ENCODE results near the gene FFAR4.

Gene FFAR4

DNA sequence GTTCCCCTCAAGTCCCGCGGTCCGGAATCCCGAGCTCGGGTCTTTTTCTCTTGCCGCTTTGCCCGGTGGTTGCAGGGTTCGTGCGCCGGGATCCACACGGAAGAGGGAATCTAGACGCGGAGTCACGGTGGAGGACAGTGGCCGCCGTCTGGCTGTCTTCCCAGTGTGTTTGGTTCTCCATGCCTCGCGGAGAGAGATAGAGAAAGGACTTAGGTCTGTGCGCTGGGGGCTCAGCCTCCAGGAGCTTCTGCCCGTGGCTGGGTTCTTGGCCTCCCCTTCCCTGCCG, 1.6 kb downstream of the FFAR4 start:
- Histone ChIP-seq H3K4me3 (peak overlapping the region in 1 of 7 experiments; percentile 24), H3K27ac (peak overlapping the region in 1 of 21 experiments; percentile 23)

DNA sequence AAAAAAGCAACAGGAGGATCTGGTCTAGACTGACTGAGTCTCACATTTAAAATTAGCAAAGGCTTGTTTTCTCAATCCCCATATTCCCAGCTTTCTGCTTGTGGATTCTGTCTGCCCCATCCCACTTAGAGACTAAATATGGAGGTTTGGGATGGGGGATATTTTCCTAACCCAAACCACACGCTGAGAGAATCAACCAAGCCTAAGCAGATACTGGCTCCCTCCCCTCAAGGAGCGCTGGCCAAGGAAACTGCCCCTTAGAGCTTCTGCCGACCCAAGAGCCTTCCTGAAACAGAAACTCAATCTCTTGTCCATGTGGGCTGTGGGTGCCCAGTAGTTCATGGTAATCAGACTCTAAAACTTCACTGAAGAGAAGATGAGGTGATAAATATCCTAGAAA, 3.9 kb downstream of the FFAR4 start:
- Histone ChIP-seq H3K27ac (no peak overlapping the region), H3K4me3 (no peak overlapping the region)

DNA sequence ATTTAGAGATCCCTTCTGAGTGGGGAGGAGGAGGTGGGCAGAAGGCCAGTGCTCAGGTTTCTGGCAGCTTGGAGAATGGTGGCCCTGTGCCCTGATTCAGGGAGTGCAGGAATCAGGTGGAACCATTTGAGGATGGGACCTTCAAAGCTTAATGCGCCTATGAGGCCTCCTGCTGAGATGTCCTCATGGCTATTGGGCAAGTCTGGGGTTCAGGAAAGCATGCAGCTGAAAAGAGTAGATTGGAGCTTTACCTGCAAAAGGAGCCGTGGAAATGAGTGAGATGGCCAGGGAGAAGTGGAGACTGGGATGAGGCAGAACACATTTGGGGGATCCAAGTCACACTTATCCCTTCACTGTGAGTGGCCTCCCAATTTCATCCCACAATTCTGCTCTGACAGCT, 6.1 kb downstream of the FFAR4 start:
- Histone ChIP-seq H3K27ac (no peak overlapping the region), H3K4me3 (no peak overlapping the region)

DNA sequence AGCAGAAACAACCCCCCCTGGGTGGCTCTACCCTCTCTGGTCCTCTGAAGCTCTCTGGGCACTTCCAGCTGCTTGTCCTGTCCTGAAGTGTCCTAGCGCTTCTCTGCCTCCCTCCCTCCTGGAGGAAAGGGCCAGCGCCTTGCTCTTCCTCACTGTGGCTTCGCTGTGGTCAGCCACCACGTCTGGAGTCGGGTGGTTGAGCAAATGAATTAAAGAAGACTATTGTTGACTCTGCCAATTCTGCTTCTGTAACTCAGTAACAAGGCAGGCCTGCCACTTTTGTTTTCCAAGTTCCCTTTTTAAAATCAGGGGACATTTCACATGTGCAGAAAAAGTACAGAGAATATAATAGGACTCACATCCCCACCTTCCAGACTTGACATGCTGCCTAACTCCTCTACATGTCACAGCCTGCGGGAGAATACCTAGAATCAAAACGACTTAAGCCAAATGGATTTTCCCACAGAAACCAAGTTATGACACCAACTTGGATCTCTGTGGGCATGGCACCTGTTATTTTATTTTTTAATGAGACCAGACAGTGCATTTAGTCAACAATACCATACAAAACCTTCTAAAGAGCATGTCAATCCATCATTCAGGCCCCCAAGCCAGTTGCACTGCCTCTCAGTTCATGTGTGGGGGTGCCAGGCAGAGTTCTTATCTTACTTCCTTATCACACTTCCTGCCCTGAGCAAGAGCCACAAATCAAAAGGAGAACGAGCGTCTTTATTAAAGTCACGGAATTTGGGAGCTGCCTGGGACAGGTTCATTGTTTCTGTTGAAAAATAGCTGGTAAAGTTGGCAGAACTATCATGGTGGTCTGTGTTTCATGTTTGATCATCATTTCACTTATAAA, 6.8 kb downstream of the FFAR4 start:
- Histone ChIP-seq H3K4me3 (no peak overlapping the region), H3K27ac (no peak overlapping the region)

DNA sequence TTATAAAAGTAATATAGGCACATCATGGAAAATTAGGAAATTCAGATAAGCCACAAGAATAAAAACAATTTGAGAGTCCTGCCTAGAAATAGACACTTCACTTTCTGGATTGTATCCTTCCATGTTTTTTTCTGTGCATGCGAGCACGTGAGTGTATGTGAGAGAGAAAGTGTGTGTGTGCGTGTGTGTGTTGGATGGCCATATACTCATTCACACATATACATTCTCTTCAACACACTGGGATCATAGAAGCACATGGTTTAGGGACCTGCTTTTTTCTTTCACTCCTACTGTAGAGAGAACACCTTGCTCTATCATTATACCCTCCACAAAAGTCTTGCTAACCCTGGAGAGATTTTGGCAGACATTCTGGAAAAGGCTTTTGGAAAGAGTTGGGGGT, 7.5 kb downstream of the FFAR4 start:
- Histone ChIP-seq H3K4me3 (no peak overlapping the region), H3K27ac (no peak overlapping the region)

DNA sequence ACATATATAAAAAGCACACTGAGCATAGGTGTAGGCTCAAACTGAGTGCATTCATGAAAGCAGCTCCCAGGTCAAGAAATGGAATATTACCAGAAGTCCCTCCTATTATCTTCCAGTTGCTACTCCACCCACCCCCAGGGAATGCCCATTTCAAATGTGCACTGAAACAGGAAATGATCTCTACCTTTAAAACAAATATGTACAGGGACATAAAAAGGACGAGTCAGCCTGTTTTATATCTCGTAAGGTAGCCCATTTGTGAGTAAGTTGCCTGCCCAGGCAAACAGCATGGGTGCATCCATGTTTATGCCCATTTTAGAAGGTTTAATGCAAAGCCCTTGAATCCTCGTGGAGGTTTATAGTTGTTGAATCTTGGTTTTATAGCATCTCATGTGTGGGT, 10.4 kb downstream of the FFAR4 start:
- Histone ChIP-seq H3K27ac (no peak overlapping the region), H3K4me3 (no peak overlapping the region)

DNA sequence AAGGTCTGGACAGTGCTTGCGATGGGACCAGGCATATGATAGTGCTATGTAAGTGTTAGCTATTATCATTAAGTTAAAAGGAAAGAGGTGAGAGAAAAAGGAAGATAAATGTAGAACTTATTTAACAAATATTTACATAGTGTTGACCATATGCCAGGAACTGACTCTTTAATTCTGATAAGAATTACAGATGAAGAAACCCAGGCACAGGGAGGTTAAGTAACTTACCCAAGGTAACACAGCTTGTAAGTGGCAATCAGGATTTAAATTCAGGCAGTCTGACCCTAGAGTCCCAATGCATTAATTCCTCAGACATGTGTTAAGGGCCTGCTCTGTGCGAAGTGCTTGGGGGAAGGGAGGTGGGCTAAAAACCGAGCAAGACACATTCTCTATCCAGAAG, 11.1 kb downstream of the FFAR4 start:
- no peak overlapping the region for H3K4me3 ChIP-seq
- no peak overlapping the region for H3K27ac ChIP-seq

DNA sequence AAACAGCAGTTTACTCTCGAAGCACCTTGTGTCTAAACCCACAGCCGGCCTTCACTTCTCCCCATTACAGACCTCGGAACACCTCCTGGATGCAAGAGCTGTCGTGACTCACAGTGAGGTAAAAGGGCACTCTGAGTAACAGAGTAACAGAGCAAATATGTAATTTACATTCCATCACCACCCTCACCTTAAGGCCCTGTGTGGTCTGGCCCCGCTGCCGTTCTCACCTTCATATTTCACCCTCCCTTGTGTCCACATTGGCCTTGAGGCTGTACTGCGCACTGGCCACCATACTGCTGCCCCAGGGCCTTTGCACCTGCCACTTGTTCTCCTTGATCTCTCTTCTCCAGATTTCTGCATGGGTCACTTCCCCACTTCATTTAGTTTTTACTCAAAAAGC, 12.6 kb downstream of the FFAR4 start:
- no peak overlapping the region for H3K4me3 ChIP-seq
- H3K27ac ChIP-seq: no peak overlapping the region

DNA sequence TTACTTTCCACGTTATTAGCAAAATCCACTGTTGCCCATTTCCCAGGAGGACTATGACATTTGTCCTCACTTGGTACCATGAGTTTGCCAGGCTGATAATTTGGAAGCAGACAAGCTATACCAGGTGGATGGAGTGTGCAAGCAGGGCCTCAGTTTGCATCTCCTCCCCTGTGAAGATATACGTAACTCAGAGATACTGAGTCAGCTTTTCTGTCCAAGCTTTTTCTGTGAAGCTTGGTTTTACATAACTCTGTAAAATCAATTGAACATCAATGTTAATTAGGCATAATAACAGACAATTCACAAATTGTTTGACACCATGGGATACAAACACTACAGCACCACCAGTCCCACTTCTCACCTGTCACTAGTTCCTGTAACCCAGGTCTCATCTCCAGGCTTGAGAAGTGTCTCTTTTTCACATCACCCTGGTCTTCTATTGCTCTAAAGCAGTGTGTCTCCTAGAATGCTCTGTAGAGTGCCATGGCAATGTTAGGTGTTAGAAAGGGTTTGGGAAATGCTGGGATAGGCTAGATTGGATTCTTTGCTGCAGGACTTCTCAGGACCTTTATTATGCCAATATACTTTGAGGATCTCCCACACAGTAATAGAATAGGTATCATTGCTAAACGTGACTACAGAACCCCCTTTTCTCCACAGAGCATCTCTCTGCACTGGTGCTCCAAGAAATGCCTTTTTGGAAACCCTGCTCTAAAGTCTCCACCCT, 13.7 kb downstream of the FFAR4 start:
- no peak overlapping the region for H3K4me3 ChIP-seq
- no peak overlapping the region for H3K27ac ChIP-seq

DNA sequence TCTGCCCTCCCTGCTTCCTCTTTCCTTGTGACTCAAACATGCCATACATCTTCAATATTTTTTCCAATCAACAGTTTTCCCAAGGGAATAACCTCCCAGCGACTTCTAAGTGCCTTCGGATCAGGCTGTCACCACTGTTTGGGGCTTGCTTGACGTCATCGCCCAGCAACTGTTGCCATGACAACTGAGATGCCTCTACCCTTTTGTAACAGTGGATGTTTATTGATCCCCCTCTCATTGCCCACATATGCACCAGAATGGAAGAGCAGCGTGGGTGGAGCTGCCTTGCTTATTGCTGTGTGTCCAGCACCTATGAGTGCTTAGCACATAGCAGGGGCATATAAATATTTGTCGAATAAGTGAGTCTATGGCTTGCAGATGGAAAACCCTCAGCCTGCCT, 14.4 kb downstream of the FFAR4 start:
- Histone ChIP-seq H3K4me3 (no peak overlapping the region), H3K27ac (no peak overlapping the region)

DNA sequence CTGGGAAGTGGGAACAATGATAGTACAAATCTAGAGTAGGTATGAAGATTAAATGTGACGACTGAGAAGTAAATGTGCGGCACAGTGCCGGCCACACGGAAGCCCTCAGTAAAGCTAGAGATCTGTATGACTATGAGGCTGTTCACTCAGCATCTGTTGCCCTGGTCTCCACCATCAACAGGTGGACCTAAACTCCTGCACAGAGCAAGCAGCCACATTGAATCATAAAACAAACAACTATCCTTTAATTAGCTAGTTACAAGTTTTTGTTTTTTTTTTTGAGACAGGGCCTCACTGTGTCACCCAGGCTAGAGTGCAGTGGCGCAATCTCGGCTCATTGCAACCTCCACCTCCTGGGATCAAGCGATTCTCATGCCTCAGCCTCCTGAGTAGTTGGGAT, 18.0 kb downstream of the FFAR4 start:
- Histone ChIP-seq H3K27ac (no peak overlapping the region), H3K4me3 (no peak overlapping the region)

DNA sequence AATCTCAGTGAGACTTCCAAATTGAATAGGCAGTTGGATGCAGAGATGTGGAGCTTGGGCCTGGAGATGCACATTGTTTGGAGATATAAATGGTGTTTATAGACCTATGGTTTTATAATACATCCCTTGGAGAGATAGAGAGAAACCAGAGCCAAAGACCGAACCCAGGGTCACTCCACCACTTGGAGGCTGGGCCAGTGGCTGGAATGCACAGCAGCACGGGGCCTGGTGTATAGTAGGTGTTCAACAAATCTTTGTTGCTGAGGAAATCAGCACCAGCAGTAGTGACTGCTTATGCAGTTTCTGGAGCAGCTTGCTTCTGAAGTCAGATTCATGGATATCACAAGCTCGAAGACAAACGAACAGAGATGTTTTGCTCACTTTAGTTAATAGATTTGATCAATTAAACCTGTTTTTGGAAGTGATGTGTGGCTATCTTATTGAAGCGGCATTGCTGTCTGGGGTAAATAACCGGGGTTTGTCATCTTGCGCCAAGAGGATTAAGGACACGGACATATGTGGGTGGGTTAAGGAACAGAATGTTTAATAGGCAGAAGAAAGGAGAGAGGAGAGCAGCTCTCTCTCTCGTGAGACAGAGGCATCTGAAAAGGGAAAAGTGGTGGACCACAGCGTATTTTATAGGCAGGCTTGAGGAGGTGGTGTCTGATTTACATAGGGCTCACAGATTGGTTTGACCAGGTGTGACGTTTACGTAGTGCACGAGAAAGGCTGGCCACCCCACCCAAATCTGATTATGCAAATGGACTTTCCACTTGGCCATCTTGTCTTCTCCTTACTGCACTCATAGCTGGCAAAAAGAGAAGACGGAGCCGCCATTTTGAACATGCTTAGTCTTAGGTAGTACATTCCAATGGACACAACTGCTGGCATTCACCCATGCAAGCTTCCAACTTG, 23.4 kb downstream of the FFAR4 start:
- H3K27ac ChIP-seq: no peak overlapping the region
- no peak overlapping the region for H3K4me3 ChIP-seq

DNA sequence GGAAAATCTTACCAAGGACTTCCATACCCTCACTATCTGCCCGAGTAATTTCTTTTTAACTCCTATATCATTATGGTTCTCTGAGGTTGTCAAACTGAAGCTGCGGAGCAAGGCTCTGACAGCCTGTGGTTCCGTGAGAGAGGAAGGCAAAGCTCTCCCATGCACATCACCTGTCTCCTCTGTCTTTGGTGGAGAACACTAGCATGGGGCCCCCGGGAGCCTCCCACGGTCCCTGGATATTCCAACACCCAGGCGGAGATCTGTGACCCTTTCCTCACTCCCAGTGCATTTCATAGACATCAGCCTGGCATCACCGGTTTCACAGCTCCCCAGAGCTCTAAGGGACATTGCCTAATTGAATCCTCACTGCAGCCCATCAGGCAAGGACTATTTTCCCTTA, 24.2 kb downstream of the FFAR4 start:
- no peak overlapping the region for H3K4me3 ChIP-seq
- no peak overlapping the region for H3K27ac ChIP-seq

DNA sequence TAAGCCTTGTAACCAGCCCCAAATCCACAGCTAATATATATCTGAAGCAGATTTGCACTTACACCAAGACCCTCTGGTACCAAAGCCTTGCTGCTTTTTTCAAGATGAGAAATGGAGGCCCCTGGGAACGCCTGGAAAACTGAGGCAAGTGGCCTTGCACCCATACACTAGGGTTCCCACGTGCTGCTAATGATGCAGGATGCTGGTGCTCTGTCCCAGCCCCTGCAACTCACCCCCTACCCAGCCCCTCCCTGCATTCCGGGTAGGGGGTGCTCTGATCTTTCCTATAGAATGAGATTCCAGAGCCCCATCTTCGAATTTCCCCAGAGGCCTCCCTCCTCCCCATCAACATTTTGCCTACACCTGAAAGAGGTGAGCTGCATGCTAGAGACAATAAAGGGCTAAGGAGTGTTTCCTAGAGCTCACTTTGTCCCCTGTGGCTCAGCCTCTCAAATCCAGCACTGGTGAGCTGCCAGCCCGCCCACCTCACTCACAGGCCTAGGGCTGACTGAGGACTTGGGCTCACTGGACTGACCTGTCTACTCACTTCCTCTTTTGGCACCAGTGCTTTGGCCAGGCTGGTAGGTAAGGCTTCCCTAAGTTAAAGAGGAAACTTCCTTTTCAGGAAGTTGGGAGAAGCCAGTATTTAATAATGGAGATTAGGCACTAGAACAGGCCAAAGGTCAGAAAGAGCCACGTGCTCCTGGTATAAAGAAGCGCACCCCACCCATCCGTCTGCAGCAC, 24.8 kb downstream of the FFAR4 start:
- Histone ChIP-seq H3K27ac (no peak overlapping the region), H3K4me3 (no peak overlapping the region)

DNA sequence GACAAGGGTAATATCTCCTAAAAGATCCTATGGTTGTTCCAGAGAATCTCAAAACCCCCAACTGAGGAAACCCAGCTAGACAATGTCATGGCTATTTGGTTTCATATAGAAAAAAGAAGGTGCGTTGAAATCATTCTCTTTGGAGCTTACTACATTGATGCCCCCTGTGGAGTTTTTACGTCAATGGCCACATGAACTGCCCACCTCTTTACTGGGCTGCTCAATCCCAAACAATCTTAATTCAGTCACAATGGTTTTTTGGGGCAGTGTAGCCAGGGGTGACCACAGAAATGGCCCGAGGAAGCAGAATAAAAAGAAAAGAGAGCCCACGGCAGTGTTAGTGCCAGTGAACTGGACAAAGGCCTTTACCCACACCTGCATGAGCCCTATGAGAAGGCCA, 26.8 kb downstream of the FFAR4 start:
- Histone ChIP-seq H3K4me3 (no peak overlapping the region), H3K27ac (no peak overlapping the region)

DNA sequence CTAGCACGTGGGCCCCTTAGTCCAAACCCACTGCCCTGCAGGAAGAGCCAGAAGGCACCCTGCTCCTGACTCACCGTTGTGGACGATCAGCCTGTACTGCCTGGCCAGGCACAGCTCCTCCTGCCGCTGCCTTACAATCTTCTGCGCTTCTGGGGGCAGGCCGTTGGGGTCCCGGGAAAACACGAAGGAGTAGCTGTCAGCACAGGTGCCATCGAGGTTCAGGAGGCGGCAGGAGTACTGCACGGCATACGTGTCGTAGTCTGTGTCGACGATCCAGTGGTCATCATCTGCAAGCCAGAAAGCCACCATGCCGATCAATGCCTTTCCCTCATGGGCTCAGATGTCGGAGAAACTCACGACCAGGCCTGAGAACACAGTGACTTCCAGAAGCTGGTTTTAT, 27.3 kb downstream of the FFAR4 start:
- no peak overlapping the region for H3K4me3 ChIP-seq

DNA sequence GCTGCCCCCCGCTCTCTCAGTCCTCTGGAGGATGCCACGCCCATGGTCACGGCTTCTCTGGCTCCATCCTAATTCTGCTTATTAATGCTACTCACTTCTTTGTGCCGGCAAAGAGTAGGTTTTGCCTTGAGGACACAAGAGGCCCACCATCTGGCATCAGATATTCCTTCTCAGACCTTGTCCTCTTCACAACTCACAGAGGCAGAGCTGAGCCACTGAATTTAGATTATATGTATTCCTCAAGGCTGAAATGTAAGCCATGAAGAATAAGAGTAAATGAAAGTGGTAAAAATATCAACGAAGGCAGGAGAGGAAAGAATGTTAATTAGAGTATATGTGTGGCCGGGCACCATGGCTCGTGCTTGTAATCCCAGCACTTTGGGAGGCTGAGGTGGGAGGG, 28.1 kb downstream of the FFAR4 start:
- no peak overlapping the region for H3K4me3 ChIP-seq
- no peak overlapping the region for H3K27ac ChIP-seq

More for the DNA sequence above, 27.3 kb downstream of the FFAR4 start:
- no peak overlapping the region for H3K27ac ChIP-seq

DNA sequence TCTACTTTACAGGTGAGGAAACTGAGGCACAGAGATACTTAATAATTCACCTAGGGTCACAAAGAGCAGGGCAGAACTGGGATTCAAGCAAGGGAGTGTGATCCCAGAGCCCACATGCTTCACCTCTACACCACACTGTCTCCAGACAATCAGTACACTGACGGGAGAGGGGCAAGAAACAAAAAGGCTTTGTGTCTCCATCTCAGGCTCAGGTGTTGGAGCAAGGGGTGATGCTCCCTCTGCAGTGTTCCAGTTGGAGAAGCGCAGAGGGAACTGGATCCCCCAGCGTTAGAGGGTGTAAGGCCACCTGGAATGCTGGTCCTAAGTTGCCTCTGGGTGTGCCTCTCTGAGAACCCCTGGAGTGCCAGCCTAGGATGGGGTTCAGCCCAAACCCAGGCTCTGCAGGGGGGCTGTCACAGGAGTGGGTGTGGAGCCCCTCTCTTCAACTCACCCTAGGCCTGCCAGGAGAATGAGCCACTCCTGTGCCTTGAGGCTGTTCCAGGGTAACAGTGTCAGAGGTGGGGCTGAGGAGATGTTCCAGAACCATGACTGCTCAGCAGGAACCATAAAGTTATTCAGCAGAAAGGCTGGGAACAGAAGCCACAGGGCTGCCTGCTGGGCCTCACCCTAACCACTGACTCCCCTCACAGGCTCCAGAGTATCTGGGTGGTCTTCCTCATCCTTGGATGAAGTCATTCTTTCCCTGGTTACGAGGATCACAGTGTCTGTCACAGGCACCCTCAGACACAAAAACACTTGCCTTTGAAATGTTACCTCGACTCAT, 29.1 kb downstream of the FFAR4 start:
- Histone ChIP-seq H3K4me3 (no peak overlapping the region), H3K27ac (no peak overlapping the region)

DNA sequence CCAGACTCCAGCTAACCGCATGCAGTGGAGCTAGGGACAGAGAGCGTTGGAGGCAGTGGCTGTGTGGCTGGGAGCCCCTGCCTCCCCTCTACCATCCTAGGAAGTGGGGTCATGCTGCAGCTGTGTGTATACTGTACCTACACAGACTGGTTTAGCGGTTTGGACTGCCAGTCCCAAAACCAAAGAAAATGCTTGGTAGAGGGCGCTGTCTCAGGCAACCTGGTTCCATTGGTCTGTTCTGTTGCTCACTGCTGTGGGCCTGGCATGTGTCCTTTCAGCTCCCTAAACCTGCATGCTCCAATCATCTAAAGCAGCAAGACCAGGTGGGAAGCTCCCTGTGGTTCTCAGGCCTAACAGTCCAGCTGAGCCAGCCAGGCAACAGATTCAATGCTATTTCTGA, 30.1 kb downstream of the FFAR4 start:
- Histone ChIP-seq H3K4me3 (no peak overlapping the region), H3K27ac (no peak overlapping the region)

Data from skin epidermis (tissue), 12 donors.